Neuron (in vitro differentiated cells): Measurements from ENCODE around the gene ZNF664.

Source experiments
- H2AFZ ChIP-seq: one replicate; pipeline ENCODE4 v1.6.1; 2013; ENCODE audit warnings: low read depth, mild to moderate bottlenecking, inconsistent platforms, low read length, moderate library complexity
- H3K27me3 ChIP-seq: one replicate; pipeline ENCODE4 v1.6.1; 2013; ENCODE audit warnings: low read length; ENCODE audit not compliant: insufficient read depth
- H3K36me3 ChIP-seq: one replicate; pipeline ENCODE4 v1.6.1; 2013; ENCODE audit warnings: low read length; ENCODE audit not compliant: insufficient read depth
- H3K4me1 ChIP-seq: one replicate; pipeline ENCODE4 v1.6.1; 2013; ENCODE audit warnings: low read length; ENCODE audit not compliant: insufficient read depth
- H3K4me3 ChIP-seq: 2 replicates; pipeline ENCODE4 v1.5.1; 2013; ENCODE audit warnings: mild to moderate bottlenecking, low read length, moderate library complexity
- H3K9me3 ChIP-seq: one replicate; pipeline ENCODE4 v1.6.1; 2013; ENCODE audit warnings: low read length

ZNF664 gene

GRCh38 chr12:123991372-123991951, 18.4 kb downstream of the ZNF664 start:
- H3K4me1 ChIP-seq, result peaks cover 8% of the 10 kb centered on the region
- H3K9me3 ChIP-seq, result no peaks in the 10 kb centered on the region
- H3K36me3 ChIP-seq, result peaks cover 67% of the 10 kb centered on the region

GRCh38 chr12:123992118-123992825, 19.3 kb downstream of the ZNF664 start:
- peaks cover 63% of the 10 kb centered on the region for H3K36me3 ChIP-seq
- H3K4me1 ChIP-seq, result peaks cover 16% of the 10 kb centered on the region

More at GRCh38 chr12:123991372-123991951, 18.4 kb downstream of the ZNF664 start:
- no peaks in the 10 kb centered on the region for H3K27me3 ChIP-seq
- H3K4me3 ChIP-seq, result no peak overlapping the region
- no peak overlapping the region for H2AFZ ChIP-seq

DNA sequence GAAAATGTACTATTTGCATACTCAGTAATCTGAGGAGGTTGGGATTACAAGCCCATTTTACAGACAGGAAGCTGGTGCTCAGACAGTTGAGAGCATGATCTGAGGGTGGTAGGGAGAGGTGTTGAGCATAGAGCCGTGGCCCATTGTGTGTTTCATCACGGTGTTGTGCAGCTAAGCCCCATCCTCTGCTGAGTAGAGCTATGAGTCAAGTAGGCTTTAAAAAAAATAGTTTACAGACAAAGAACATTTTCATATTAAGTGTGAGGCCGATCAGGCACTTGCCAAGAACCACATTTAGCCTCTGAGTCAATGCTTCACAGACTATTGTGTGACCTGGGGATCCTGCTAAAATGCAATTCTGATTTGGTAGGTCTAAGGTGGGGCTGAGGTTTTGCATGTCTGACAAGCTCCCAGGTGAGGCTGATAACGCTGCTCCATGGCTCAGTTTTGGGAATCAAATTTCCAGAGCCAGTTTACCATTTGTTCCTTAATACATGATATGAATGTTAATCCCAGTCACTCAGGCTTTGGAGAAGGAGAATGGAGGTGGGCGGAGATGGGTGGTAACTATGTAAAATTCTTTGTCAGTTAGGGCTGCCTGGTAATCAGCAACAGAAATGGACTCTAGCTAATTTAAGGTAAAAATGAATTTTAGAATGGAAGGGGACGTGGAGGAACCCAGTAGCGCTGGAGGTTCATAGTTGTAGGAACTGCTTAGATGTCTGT, 22.2 kb downstream of the ZNF664 start:
- Histone ChIP-seq H3K36me3 (peaks cover 54% of the 10 kb centered on the region), H3K4me3 (no peak overlapping the region), H3K4me1 (peaks cover 36% of the 10 kb centered on the region), H3K27me3 (no peaks in the 10 kb centered on the region), H2AFZ (no peak overlapping the region), H3K9me3 (no peaks in the 10 kb centered on the region)

More at GRCh38 chr12:123992118-123992825, 19.3 kb downstream of the ZNF664 start:
- no peak overlapping the region for H2AFZ ChIP-seq
- no peaks in the 10 kb centered on the region for H3K27me3 ChIP-seq
- no peaks in the 10 kb centered on the region for H3K9me3 ChIP-seq
- H3K4me3 ChIP-seq, result no peak overlapping the region

- H3K36me3 ChIP-seq, result peaks cover 51% of the 10 kb centered on the region
- H2AFZ ChIP-seq, result no peak overlapping the region
- no peaks in the 10 kb centered on the region for H3K9me3 ChIP-seq
- peaks cover 36% of the 10 kb centered on the region for H3K4me1 ChIP-seq
- H3K27me3 ChIP-seq, result no peaks in the 10 kb centered on the region
- H3K4me3 ChIP-seq, result no peak overlapping the region
These were observed 23.6 kb downstream of the ZNF664 start for GRCh38 chr12:123996581-123996980.

DNA sequence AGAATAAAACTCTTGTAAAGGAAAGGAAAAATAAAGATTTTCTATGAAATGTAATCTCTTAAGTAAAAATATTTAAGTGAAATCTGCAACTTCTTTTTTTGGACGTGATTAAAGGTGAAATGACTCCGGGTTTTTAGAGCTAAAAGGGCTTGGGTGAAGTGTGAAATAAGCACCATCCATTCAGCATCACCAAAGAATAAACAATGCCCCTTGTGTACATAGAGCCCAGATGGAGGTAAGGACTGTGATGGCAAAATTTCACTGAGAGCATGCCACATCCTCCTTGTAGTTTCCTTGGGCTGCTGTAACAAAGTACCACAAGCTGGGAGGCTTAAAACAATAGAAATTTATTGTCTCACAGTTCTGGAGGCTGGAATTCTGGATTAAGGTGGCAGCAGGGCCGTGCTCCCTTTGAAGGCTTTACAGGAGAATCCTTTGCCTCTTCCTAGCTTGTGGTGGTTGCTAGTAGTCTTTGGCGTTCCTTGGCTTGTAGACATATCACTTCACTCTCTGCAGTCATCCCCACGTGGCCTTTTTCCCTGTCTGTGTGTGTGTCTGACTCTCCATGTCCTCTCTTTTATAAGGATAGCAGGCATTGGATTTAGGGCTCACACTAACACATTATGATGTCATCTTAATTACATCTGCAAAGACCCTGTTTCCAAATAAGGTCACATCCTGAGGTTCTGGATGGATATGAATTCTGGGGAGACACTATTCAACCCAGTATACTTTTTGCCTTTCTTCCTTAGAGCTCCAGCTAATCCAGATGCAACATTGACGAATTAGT, 24.2 kb downstream of the ZNF664 start:
- peaks cover 36% of the 10 kb centered on the region for H3K4me1 ChIP-seq
- H3K27me3 ChIP-seq, result no peaks in the 10 kb centered on the region
- H3K4me3 ChIP-seq, result no peak overlapping the region
- H3K36me3 ChIP-seq, result peaks cover 50% of the 10 kb centered on the region
- H2AFZ ChIP-seq, result no peak overlapping the region
- no peaks in the 10 kb centered on the region for H3K9me3 ChIP-seq

- H3K27me3 ChIP-seq, result no peaks in the 10 kb centered on the region
- no peaks in the 10 kb centered on the region for H3K9me3 ChIP-seq
- peaks cover 36% of the 10 kb centered on the region for H3K4me1 ChIP-seq
- H2AFZ ChIP-seq, result no peak overlapping the region
- no peak overlapping the region for H3K4me3 ChIP-seq
- peaks cover 50% of the 10 kb centered on the region for H3K36me3 ChIP-seq
These were observed 24.9 kb downstream of the ZNF664 start for GRCh38 chr12:123997908-123998307.

DNA sequence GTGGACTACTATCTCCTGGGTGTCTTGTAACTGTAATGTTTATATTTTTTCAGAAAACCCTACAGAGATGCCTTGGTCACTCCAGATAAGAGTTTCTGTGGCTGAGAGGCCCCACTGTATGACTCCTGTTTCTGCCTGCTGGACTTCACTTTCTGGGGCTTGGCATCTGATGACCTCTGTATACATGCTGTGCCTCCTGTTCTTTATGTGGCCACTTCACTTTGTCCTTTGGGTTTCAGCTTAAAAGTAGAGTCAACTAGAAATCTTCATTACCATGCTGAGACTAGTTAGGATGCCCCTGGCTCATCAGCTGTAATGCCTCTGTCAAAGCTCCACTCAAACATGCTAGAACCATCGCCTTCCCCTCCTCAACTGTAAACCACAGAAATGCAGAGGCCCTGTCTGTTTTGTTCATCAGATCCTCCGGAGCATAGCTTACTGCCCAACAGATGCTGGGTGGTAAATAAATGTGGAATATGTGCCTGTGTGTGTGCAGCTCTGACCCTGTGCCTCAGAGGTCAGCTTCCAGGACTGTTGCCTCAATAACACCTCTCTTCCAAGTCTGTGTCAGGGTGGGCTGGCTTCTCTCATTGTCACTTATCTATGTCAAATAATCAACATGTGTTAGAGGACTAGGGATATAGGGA, 25.5 kb downstream of the ZNF664 start:
- no peaks in the 10 kb centered on the region for H3K27me3 ChIP-seq
- no peak overlapping the region for H2AFZ ChIP-seq
- H3K4me3 ChIP-seq, result no peak overlapping the region
- peaks cover 36% of the 10 kb centered on the region for H3K4me1 ChIP-seq
- peaks cover 47% of the 10 kb centered on the region for H3K36me3 ChIP-seq
- no peaks in the 10 kb centered on the region for H3K9me3 ChIP-seq

DNA sequence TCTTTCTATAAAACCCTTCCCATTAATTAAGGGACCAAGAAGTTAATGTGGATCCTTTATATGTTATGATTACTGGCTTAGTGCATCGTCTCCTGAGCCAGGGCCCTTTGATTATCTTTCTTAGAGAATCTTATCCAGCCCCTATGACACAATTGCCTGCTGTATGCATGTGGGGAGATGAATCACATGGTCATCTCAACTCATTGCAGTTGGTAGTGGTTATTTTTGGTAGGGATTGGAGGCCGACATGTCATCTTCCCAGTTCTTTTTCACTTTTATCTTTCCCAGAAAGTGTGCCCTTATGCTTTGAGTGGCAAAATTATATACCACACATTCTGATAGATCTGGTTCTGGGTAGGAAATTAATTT, 26.0 kb downstream of the ZNF664 start:
- peaks cover 49% of the 10 kb centered on the region for H3K36me3 ChIP-seq
- H3K4me1 ChIP-seq, result peaks cover 36% of the 10 kb centered on the region

DNA sequence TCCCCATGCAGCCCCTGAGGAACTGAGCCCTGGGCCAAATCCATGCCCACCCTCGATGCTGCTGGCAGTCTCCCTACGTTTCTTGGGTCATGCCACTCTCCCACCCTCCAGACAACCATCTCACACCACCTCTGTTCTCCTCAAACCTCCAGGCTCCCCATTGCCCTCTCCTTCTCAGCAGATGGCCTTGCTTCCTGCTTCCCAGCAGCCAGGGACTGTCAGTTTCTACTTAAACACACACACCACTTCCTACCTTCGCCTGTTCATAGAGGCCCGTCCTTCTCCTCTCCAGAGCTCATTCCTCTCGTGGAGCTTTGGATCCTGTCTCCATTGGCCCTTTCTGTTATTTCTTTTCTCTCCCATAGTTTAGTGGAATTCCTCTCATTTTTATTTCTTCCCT, 27.1 kb downstream of the ZNF664 start:
- no peaks in the 10 kb centered on the region for H3K27me3 ChIP-seq
- H2AFZ ChIP-seq, result no peak overlapping the region
- peaks cover 60% of the 10 kb centered on the region for H3K36me3 ChIP-seq
- H3K4me3 ChIP-seq, result no peak overlapping the region
- H3K9me3 ChIP-seq, result no peaks in the 10 kb centered on the region
- H3K4me1 ChIP-seq, result peaks cover 36% of the 10 kb centered on the region

More for the DNA sequence above, 26.0 kb downstream of the ZNF664 start:
- H3K4me3 ChIP-seq, result no peak overlapping the region
- no peak overlapping the region for H2AFZ ChIP-seq
- H3K9me3 ChIP-seq, result no peaks in the 10 kb centered on the region
- H3K27me3 ChIP-seq, result no peaks in the 10 kb centered on the region

DNA sequence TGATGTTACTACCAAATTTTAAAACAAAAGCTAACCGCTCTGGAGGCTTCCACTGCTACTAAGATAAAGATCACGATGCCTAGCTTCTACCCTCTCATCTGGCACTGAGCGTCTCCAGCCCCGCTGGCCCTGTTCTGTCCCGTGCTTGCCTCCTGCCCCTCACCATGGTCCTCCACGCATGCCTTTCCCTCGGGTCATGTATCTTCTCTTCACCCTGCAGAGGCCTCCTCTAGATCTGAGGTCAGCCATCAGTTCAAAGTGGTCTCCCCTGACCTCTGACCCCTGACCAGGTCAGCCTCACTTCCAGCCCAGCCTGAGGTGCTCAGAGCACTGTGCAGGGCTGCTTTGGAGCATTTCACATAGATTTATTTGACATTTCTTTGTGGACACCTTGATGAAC, 28.3 kb downstream of the ZNF664 start:
- Histone ChIP-seq H3K9me3 (no peaks in the 10 kb centered on the region), H3K4me1 (peaks cover 38% of the 10 kb centered on the region), H3K27me3 (no peaks in the 10 kb centered on the region), H3K36me3 (peaks cover 61% of the 10 kb centered on the region), H2AFZ (no peak overlapping the region), H3K4me3 (no peak overlapping the region)

DNA sequence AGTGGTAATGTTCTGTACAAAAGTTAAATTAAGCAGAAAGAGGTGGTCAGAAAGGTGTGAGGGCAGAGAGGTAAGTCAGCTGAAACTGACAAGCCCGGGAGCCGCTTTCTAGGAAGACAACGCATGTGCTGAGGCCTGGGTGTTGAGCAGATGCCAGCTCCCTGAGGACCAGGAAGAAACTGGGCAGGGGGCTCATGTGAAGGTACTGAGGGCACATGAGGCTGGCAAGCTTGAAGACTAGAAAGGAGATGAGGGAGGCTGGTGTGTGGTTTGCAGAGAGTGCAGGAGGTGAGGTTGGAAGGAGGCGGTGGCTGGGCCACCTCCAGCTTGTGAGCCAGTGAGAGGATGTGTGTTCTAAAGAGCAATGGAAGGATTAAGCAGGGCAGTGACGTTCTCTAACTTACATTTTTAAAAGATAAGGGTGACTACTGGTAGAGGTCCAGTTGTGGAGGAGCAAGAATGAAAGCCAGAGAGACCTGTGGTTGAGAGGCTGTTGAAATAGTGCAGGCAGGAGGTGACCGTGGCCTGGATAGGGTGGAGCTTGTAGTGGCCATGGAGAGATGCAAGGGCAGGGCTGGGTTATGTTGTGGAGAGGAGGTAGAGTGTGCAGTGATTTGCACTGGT, 29.1 kb downstream of the ZNF664 start:
- Histone ChIP-seq H2AFZ (no peak overlapping the region), H3K4me3 (no peak overlapping the region), H3K36me3 (peaks cover 61% of the 10 kb centered on the region), H3K4me1 (peaks cover 38% of the 10 kb centered on the region), H3K27me3 (no peaks in the 10 kb centered on the region), H3K9me3 (no peaks in the 10 kb centered on the region)

- Histone ChIP-seq H3K36me3 (peaks cover 58% of the 10 kb centered on the region), H2AFZ (no peak overlapping the region), H3K9me3 (no peaks in the 10 kb centered on the region), H3K4me3 (no peak overlapping the region), H3K27me3 (no peaks in the 10 kb centered on the region), H3K4me1 (peaks cover 40% of the 10 kb centered on the region)
These were observed 29.6 kb downstream of the ZNF664 start for GRCh38 chr12:124002654-124003053.
